Ovary (tissue), 3 donors: ENCODE results near the gene ATRNL1.

Experiments used
- EP300 ChIP-seq: sonication (generic); formaldehyde crosslinking; IDR thresholded peaks from one replicate; pipeline ENCODE4 v1.6.1; 2017; ENCODE audit warnings: antibody characterized with exemption
- POLR2A ChIP-seq: fragments of 450-650 bp; IDR thresholded peaks from one replicate; pipeline ENCODE4 v1.6.1; 2017; ENCODE audit warnings: antibody characterized with exemption, mild to moderate bottlenecking, moderate library complexity
- TF ChIP-seq, protein P1 (sequence below), 3 donors: fragments of 450-650 bp in 2 of 3; fragments of 200-600 bp in 1 of 3; IDR thresholded peaks; one replicate each; pipeline versions ENCODE4 v1.5.1 to v1.8.0; 2016 to 2022; ENCODE audit warnings: antibody characterized with exemption in 3 of 3, mild to moderate bottlenecking in 1 of 3
- donor health status: DM: no; HTN: no; CAD: no.

- TF ChIP-seq EP300, result no peak
- TF ChIP-seq, protein P1, sequence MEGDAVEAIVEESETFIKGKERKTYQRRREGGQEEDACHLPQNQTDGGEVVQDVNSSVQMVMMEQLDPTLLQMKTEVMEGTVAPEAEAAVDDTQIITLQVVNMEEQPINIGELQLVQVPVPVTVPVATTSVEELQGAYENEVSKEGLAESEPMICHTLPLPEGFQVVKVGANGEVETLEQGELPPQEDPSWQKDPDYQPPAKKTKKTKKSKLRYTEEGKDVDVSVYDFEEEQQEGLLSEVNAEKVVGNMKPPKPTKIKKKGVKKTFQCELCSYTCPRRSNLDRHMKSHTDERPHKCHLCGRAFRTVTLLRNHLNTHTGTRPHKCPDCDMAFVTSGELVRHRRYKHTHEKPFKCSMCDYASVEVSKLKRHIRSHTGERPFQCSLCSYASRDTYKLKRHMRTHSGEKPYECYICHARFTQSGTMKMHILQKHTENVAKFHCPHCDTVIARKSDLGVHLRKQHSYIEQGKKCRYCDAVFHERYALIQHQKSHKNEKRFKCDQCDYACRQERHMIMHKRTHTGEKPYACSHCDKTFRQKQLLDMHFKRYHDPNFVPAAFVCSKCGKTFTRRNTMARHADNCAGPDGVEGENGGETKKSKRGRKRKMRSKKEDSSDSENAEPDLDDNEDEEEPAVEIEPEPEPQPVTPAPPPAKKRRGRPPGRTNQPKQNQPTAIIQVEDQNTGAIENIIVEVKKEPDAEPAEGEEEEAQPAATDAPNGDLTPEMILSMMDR (IDR thresholded peaks at IDR 0.05), result no peak
- TF ChIP-seq POLR2A, result no peak
These were observed 887.3 kb downstream of the ATRNL1 start for GRCh38 chr10:115980470-115980869.
